IgD-negative memory B cell (primary cell): ENCODE results near the gene EEA1. TPM values are rescaled to one million over a fixed set of nuclear protein-coding genes. Genes with fewer than 3 reads are reported as not detected.
"Not testable (repeated sequence)": the region's sequence is repeated elsewhere in the genome, so short reads cannot be mapped to it uniquely, and the experiment has no call there.

ENCODE experiments used
- H3K27ac Mint-ChIP-seq, 3 donors: one replicate each; pipeline ENCODE4 v1.8.0; 2020 to 2022; ENCODE audit warnings: mild to moderate bottlenecking in 3 of 3, mixed read lengths in 3 of 3, moderate library complexity in 1 of 3
- H3K27me3 Mint-ChIP-seq: one replicate; pipeline ENCODE4 v1.8.0; 2021; ENCODE audit warnings: mixed read lengths
- H3K36me3 Mint-ChIP-seq: one replicate; pipeline ENCODE4 v1.8.0; 2020; ENCODE audit warnings: mild to moderate bottlenecking, mixed read lengths
- H3K4me1 Mint-ChIP-seq, 3 donors: one replicate each; pipeline ENCODE4 v1.8.0; 2020 to 2022; ENCODE audit warnings: mixed read lengths in 3 of 3, mild to moderate bottlenecking in 1 of 3
- H3K4me3 Mint-ChIP-seq, 4 donors: one replicate each; pipeline ENCODE4 v1.8.0; 2020 to 2022; ENCODE audit warnings: mild to moderate bottlenecking in 4 of 4, mixed read lengths in 4 of 4, moderate library complexity in 3 of 4
- H3K9me3 Mint-ChIP-seq, 3 donors: one replicate each; pipeline ENCODE4 v1.8.0; 2020 to 2021; ENCODE audit warnings: mixed read lengths in 3 of 3, mild to moderate bottlenecking in 1 of 3
- polyA plus RNA-seq: library from polyadenylated mRNA; unstranded; fragments of 300-500 nt; fragmentation: Illumina TruSeq; gene quantifications from one replicate; pipeline ENCODE4 v1.2.3, GENCODE V29; 2021

The EEA1 gene
- polyA plus RNA-seq, 1 donor from 2014 or later = 20.5 TPM

DNA sequence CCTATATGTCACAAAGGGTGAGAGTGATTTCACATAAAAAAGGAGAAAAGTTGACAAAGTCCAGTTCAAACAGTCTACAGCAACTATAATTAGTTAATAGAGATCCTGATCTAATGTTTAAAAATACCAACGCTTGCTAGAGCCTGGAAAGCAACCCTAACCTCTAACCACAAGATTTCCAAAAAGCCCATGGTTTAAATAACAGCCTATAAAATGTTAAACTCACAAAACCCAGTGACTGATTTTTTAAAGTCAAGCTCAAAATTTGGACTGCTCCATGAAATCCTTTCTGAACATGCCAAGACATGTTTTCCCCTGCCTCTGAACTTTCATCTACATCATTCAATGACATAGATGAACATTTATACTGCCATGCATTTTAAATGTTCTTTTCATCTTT is 144.7 kb downstream of the EEA1 start:
- Mint-ChIP-seq H3K4me3 (no peak overlapping the region), H3K9me3 (no peaks in the 10 kb centered on the region), H3K4me1 (peaks cover 0 to 3% (median 0%) of the 10 kb centered on the region in 3 donors), H3K27me3 (no peaks in the 10 kb centered on the region), H3K36me3 (no peaks in the 10 kb centered on the region), H3K27ac (no peak overlapping the region)

DNA sequence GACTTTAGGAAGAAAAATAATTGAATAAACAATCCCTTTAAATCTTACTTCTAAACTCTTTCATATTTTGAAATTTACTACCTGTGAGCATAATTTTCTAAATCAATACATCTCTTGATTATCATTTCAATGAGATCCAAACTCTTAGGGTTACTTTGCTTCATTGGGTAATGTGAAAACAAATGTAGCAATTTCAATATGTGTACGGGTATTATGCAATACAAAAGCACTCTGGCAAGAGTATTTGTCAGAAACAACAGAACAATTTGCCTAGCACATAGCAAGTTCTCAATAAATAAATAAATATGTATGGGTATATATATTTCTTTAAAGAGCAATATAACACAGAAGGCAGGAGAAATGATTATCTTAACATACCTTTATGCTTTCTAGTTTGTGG is 149.2 kb downstream of the EEA1 start:
- Mint-ChIP-seq H3K27ac (no peak overlapping the region), H3K4me3 (no peak overlapping the region), H3K9me3 (no peaks in the 10 kb centered on the region), H3K27me3 (no peaks in the 10 kb centered on the region), H3K36me3 (peaks cover 2% of the 10 kb centered on the region), H3K4me1 (no peaks in the 10 kb centered on the region)

- H3K27me3 Mint-ChIP-seq = no peaks in the 10 kb centered on the region
- H3K27ac Mint-ChIP-seq = no peak overlapping the region
- H3K4me3 Mint-ChIP-seq = no peak overlapping the region
- no peaks in the 10 kb centered on the region for H3K9me3 Mint-ChIP-seq
- no peaks in the 10 kb centered on the region for H3K4me1 Mint-ChIP-seq
- H3K36me3 Mint-ChIP-seq = peaks cover 2% of the 10 kb centered on the region
Measured at GRCh38 chr12:92778525-92778924, 150.6 kb downstream of the EEA1 start.

- Mint-ChIP-seq H3K4me3 (no peak overlapping the region), H3K9me3 (no peaks in the 10 kb centered on the region), H3K36me3 (peaks cover 2% of the 10 kb centered on the region), H3K4me1 (peaks cover 0 to 2% (median 2%) of the 10 kb centered on the region in 3 donors), H3K27ac (no peak overlapping the region), H3K27me3 (no peaks in the 10 kb centered on the region)
Measured at GRCh38 chr12:92775416-92775815, 153.7 kb downstream of the EEA1 start.

- H3K9me3 Mint-ChIP-seq = no peaks in the 10 kb centered on the region
- H3K4me3 Mint-ChIP-seq = no peak overlapping the region
- peaks cover 9% of the 10 kb centered on the region for H3K36me3 Mint-ChIP-seq
- H3K27me3 Mint-ChIP-seq = no peaks in the 10 kb centered on the region
- H3K27ac Mint-ChIP-seq = no peak overlapping the region
- peaks cover 10 to 22% (median 13%) of the 10 kb centered on the region in 3 donors for H3K4me1 Mint-ChIP-seq
Measured at GRCh38 chr12:92771001-92771400, 158.1 kb downstream of the EEA1 start.

GRCh38 chr12:92769124-92769901 is 159.8 kb downstream of the EEA1 start:
- Mint-ChIP-seq H3K27me3 (no peaks in the 10 kb centered on the region), H3K4me3 (peak overlapping the region in 1 of 4 donors; percentile 37), H3K27ac (peak overlapping the region in 1 of 3 donors; percentile 6), H3K36me3 (peaks cover 11% of the 10 kb centered on the region), H3K9me3 (no peaks in the 10 kb centered on the region), H3K4me1 (peaks cover 10 to 22% (median 13%) of the 10 kb centered on the region in 3 donors)

- H3K27me3 Mint-ChIP-seq = no peaks in the 10 kb centered on the region
- peak overlapping the region in 1 of 3 donors; percentile 27 for H3K27ac Mint-ChIP-seq
- peaks cover 18% of the 10 kb centered on the region for H3K36me3 Mint-ChIP-seq
- no peaks in the 10 kb centered on the region for H3K9me3 Mint-ChIP-seq
- peaks cover 16 to 24% (median 22%) of the 10 kb centered on the region in 3 donors for H3K4me1 Mint-ChIP-seq
- H3K4me3 Mint-ChIP-seq = no peak overlapping the region
Measured at GRCh38 chr12:92765871-92766270, 163.2 kb downstream of the EEA1 start.

GRCh38 chr12:92764831-92765230 is 164.3 kb downstream of the EEA1 start:
- Mint-ChIP-seq H3K27ac (no peak overlapping the region), H3K9me3 (no peaks in the 10 kb centered on the region), H3K4me3 (no peak overlapping the region), H3K4me1 (peaks cover 13 to 23% (median 22%) of the 10 kb centered on the region in 3 donors), H3K36me3 (peaks cover 18% of the 10 kb centered on the region), H3K27me3 (no peaks in the 10 kb centered on the region)

DNA sequence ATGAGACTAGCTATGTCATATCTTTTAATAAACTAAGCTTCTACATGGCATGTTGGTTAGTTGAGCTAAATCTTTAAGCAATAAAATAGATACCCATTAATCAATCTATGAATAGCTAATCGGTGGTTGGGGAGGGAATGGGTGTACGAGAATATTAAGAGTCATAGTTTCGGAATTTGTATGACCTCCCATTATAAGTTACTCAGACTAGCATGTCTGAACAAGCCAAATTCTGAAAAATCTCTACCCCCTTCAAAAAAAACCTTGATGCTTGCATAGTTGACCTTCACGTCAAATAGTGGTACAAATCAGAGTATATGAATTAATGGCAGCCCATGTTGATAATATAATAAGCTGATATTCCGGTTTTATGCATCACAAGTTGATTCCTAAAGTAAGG is 166.3 kb downstream of the EEA1 start:
- no peaks in the 10 kb centered on the region for H3K27me3 Mint-ChIP-seq
- peaks cover 21% of the 10 kb centered on the region for H3K36me3 Mint-ChIP-seq
- no peak overlapping the region for H3K27ac Mint-ChIP-seq
- H3K9me3 Mint-ChIP-seq = no peaks in the 10 kb centered on the region
- peaks cover 5 to 17% (median 8%) of the 10 kb centered on the region in 3 donors for H3K4me1 Mint-ChIP-seq
- no peak overlapping the region for H3K4me3 Mint-ChIP-seq

- no peak overlapping the region for H3K27ac Mint-ChIP-seq
- H3K27me3 Mint-ChIP-seq = no peaks in the 10 kb centered on the region
- H3K4me1 Mint-ChIP-seq = peaks cover 6 to 17% (median 7%) of the 10 kb centered on the region in 3 donors
- H3K36me3 Mint-ChIP-seq = peaks cover 30% of the 10 kb centered on the region
- H3K4me3 Mint-ChIP-seq = no peak overlapping the region
- no peaks in the 10 kb centered on the region for H3K9me3 Mint-ChIP-seq
Measured at GRCh38 chr12:92759634-92760268, 169.3 kb downstream of the EEA1 start.

DNA sequence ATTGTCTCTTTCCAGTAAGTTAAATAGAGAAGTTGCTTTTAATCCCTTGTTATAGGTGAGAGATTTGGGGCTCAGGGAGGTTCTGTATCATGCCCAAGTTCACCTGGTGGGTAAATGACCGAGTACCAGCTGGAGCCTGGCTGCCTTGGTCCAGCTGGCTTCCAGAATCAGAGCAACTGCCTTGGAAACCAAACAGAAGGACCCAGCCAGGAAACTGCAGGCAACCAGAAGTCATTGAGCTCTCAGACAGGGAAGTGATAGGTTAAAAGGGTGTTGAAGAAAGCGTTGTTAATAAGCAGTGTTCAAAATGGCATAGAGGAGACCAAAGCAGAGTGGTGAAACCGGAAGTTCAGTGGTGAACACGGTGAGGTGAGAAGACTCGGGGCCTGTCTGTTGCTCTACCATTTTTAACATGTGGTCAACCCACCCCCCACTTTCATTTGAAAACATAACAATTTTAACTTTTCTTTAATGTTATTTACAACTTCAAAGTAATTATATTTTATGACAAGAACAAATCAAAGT is 171.4 kb downstream of the EEA1 start:
- no peak overlapping the region for H3K27ac Mint-ChIP-seq
- H3K9me3 Mint-ChIP-seq = no peaks in the 10 kb centered on the region
- peaks cover 30% of the 10 kb centered on the region for H3K36me3 Mint-ChIP-seq
- peak overlapping the region in 1 of 4 donors; percentile 30 for H3K4me3 Mint-ChIP-seq
- H3K4me1 Mint-ChIP-seq = peaks cover 6 to 17% (median 7%) of the 10 kb centered on the region in 3 donors
- no peaks in the 10 kb centered on the region for H3K27me3 Mint-ChIP-seq

GRCh38 chr12:92756898-92757596 is 172.0 kb downstream of the EEA1 start:
- H3K27ac Mint-ChIP-seq = no peak overlapping the region
- no peaks in the 10 kb centered on the region for H3K9me3 Mint-ChIP-seq
- H3K4me3 Mint-ChIP-seq = no peak overlapping the region
- no peaks in the 10 kb centered on the region for H3K27me3 Mint-ChIP-seq
- peaks cover 6 to 11% (median 7%) of the 10 kb centered on the region in 3 donors for H3K4me1 Mint-ChIP-seq
- H3K36me3 Mint-ChIP-seq = peaks cover 31% of the 10 kb centered on the region

DNA sequence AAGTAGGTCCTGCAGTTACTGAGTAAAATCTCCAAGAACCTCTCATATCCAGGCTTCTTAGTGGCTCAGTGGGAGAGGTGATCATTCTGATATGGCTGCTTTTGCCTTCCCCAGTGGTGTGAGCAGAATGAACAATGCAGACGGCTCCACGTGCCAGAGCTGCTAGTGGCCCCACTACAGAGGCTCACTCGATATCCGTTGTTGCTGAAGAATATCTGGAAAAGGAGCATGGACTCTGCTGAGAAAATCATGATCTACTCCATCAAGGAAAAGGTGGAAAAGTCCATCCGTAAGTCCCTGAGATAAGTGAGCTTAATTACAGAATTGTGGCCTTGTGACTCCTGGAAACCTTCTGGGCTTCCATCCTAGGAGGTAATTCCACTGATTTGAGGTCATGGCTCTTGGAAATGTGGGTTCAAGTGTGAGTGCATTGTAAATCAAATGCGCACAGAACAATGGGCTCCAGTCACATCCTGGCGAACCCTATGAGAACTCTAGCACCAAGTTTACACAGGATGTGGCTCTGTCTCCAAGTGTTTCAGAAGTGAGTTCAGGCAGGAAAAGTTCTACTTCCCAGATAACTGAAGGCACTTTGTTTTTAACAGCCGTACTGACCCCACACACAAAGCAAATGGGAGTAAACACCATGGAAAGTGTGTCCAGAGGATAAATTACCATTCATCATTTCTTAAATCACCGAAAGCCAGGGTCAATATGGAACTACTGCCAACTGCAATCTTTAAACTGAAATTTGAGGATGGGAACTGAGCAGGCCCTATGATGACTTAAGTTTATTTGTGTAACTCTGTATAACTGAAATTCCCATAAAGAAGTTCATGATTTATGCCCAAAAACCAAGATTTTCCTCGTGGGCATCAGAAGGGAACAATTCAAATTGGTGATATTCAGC is 174.9 kb downstream of the EEA1 start:
- Mint-ChIP-seq H3K4me3 (no peak overlapping the region), H3K9me3 (no peaks in the 10 kb centered on the region), H3K36me3 (peaks cover 37% of the 10 kb centered on the region), H3K27ac (no peak overlapping the region), H3K4me1 (peaks cover 2 to 3% (median 3%) of the 10 kb centered on the region in 3 donors), H3K27me3 (no peaks in the 10 kb centered on the region)

GRCh38 chr12:92749691-92750090 is 179.4 kb downstream of the EEA1 start:
- H3K4me3 Mint-ChIP-seq, H3K27ac Mint-ChIP-seq, H3K4me1 Mint-ChIP-seq, H3K9me3 Mint-ChIP-seq, H3K27me3 Mint-ChIP-seq: not testable (repeated sequence)
- H3K36me3 Mint-ChIP-seq = peaks cover 29% of the 10 kb centered on the region
